HFFc6 (cell line): ENCODE data around the gene DEK. TPM values are rescaled to one million over a fixed set of nuclear protein-coding genes. Genes with fewer than 3 reads are reported as not detected.
"Not testable (repeated sequence)": the region's sequence is repeated elsewhere in the genome, so short reads cannot be mapped to it uniquely, and the experiment has no call there.

Experiments used
- DNase-seq: peaks from one replicate; pipeline ENCODE4 v3.0.0-alpha.2; 2018
- H3K27ac Mint-ChIP-seq: 2 replicates; pipeline ENCODE4 v1.8.0; 2020; ENCODE audit warnings: mild to moderate bottlenecking, mixed read lengths
- H3K27me3 Mint-ChIP-seq: 2 replicates; pipeline ENCODE4 v1.8.0; 2021; ENCODE audit warnings: mild to moderate bottlenecking, moderate library complexity, mixed read lengths; ENCODE audit not compliant: insufficient read depth
- H3K36me3 Mint-ChIP-seq: 2 replicates; pipeline ENCODE4 v1.8.0; 2021; ENCODE audit warnings: low read depth, mixed read lengths
- H3K4me1 Mint-ChIP-seq: 2 replicates; pipeline ENCODE4 v1.8.0; 2020; ENCODE audit warnings: low read depth, mixed read lengths
- H3K4me3 Mint-ChIP-seq: 2 replicates; pipeline ENCODE4 v1.8.0; 2020; ENCODE audit warnings: mild to moderate bottlenecking, moderate library complexity, mixed read lengths
- H3K9me3 Mint-ChIP-seq: 2 replicates; pipeline ENCODE4 v1.8.0; 2020; ENCODE audit warnings: mild to moderate bottlenecking, mixed read lengths
- total RNA-seq, 6 experiments: library from RNA; stranded (reverse); fragmentation: NEBNext Ultra II Directional; extraction: Animal tissue kit (Norgen Biotek cat#: 25700); gene quantifications; 2 replicates in 1 of 6; 3 replicates in 5 of 6; pipeline ENCODE4 v1.2.3, GENCODE V29; 2021
- TF ChIP-seq, protein P1 (sequence below): fragments of 200-600 bp; sonication (generic); IDR thresholded peaks from 2 replicates; pipeline ENCODE4 v1.5.0; 2021; ENCODE audit warnings: antibody characterized with exemption, mild to moderate bottlenecking

Gene DEK
- total RNA-seq, 6 experiments from 2014 or later, result 76.7 to 144 (median 132) TPM

DNA sequence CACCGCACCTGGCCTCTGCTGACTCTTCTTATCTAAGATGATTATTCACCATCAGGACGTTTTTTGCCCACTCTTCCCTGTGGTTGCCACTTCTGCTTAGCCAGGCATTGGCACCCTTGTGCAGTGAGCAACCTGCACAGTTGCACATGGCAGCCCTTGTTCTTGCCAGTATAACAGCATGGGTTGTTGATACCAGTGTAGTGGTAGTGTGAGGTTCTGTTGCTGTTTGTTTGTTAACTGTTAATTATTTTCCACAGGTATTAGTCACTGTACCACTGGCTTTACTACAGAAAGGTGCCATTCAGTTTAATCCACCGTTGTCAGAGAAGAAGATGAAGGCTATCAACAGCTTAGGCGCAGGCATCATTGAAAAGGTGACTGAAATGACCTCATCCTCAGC, 52.1 kb downstream of the DEK start:
- peaks cover 20% of the 10 kb centered on the region for H3K4me1 Mint-ChIP-seq
- no peak overlapping the region for H3K27ac Mint-ChIP-seq
- no peaks in the 10 kb centered on the region for H3K9me3 Mint-ChIP-seq
- H3K36me3 Mint-ChIP-seq, result peaks cover 21% of the 10 kb centered on the region
- DNase-seq, result no peak
- TF ChIP-seq, protein P1, sequence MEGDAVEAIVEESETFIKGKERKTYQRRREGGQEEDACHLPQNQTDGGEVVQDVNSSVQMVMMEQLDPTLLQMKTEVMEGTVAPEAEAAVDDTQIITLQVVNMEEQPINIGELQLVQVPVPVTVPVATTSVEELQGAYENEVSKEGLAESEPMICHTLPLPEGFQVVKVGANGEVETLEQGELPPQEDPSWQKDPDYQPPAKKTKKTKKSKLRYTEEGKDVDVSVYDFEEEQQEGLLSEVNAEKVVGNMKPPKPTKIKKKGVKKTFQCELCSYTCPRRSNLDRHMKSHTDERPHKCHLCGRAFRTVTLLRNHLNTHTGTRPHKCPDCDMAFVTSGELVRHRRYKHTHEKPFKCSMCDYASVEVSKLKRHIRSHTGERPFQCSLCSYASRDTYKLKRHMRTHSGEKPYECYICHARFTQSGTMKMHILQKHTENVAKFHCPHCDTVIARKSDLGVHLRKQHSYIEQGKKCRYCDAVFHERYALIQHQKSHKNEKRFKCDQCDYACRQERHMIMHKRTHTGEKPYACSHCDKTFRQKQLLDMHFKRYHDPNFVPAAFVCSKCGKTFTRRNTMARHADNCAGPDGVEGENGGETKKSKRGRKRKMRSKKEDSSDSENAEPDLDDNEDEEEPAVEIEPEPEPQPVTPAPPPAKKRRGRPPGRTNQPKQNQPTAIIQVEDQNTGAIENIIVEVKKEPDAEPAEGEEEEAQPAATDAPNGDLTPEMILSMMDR, result no peak
- no peak overlapping the region for H3K4me3 Mint-ChIP-seq
- peaks cover 2% of the 10 kb centered on the region; the same call in 1 of the 2 replicates for H3K27me3 Mint-ChIP-seq

DNA sequence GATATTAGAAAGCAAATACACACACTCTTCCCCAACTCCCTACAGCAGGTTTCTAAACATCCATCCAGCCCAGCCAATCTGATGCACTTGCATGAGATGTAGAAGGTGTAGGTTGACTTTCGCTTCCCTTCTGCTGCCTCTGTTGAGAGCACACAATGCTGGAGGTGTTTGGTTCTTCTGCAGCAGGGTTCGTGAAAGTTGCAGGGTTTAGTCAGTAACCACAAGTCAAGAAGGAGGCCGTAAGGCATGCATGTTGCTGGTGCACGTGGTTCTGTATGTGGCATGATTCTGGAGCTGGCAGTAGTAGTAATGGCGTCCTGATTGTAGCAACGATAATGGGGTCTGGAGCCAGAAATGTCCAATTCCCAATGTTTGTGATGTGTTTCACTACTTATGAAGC, 53.0 kb downstream of the DEK start:
- no peak overlapping the region for H3K27ac Mint-ChIP-seq
- no peak overlapping the region for H3K4me3 Mint-ChIP-seq
- DNase-seq, result no peak
- H3K27me3 Mint-ChIP-seq, result no peaks in the 10 kb centered on the region
- no peaks in the 10 kb centered on the region for H3K9me3 Mint-ChIP-seq
- TF ChIP-seq, protein P1, result no peak
- peaks cover 11% of the 10 kb centered on the region for H3K4me1 Mint-ChIP-seq
- peaks cover 12% of the 10 kb centered on the region for H3K36me3 Mint-ChIP-seq

DNA sequence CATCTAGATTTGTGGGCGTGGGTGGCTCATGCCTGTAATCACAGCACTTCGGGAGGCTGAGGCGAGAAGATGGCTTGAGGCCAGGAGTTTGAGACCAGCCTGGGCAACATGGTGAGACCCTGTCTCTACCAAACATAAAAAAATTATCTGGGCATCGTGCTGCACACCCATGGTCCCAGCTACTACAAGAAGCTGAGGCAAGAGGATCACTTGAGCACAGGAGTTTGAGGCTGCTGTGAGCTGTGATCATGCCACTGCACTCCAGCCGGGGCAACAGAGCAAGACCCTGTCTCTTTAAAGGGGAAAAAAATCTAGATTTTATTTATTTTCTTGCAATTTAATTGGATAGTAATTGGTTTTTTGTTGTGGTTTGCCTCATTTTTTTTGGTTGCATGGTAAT, 53.6 kb downstream of the DEK start:
- TF ChIP-seq, protein P1, result no peak
- H3K4me3 Mint-ChIP-seq, result no peak overlapping the region
- H3K27me3 Mint-ChIP-seq, result no peaks in the 10 kb centered on the region
- H3K4me1 Mint-ChIP-seq, result peaks cover 5% of the 10 kb centered on the region
- DNase-seq, result no peak
- H3K36me3 Mint-ChIP-seq, result peaks cover 9% of the 10 kb centered on the region; the same call in 1 of the 2 replicates
- H3K9me3 Mint-ChIP-seq, result no peaks in the 10 kb centered on the region
- no peak overlapping the region for H3K27ac Mint-ChIP-seq

DNA sequence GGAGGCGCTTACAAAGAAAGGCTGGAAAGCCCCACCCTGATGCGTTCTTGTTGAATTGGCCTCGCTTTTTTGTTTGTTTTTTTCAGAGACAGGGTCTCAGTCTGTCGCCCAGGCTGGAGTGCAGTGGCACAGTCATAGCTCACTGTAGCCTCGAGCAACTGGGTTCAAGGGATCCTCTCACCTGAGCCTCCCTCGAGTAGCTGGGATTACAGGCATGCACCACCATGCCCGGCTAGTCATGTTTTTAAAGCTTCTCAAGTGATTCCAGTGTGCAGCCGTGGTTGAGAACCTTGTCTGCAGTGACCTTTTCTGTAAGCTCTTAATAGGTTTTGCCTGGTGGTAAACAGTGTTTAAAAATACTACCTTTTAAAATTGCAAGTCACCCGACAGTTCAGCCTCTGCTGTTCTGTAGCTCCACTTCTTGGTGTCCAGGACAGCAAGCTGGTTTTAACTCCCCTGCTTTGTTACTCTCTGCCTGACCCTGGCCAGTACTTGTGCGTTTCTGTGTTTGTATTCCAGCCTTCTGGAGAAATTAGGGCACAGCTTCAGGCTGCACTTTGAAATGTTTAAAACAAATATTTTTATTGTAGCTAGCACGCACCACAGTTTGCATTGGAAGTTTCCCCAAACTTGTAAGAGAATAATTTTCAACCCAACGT, 54.7 kb downstream of the DEK start:
- no peak overlapping the region for H3K27ac Mint-ChIP-seq
- no peak for DNase-seq
- no peaks in the 10 kb centered on the region for H3K4me1 Mint-ChIP-seq
- peaks cover 9% of the 10 kb centered on the region; the same call in 1 of the 2 replicates for H3K36me3 Mint-ChIP-seq
- TF ChIP-seq, protein P1, result no peak
- H3K9me3 Mint-ChIP-seq, result no peaks in the 10 kb centered on the region
- H3K27me3 Mint-ChIP-seq, result no peaks in the 10 kb centered on the region
- H3K4me3 Mint-ChIP-seq, result no peak overlapping the region

DNA sequence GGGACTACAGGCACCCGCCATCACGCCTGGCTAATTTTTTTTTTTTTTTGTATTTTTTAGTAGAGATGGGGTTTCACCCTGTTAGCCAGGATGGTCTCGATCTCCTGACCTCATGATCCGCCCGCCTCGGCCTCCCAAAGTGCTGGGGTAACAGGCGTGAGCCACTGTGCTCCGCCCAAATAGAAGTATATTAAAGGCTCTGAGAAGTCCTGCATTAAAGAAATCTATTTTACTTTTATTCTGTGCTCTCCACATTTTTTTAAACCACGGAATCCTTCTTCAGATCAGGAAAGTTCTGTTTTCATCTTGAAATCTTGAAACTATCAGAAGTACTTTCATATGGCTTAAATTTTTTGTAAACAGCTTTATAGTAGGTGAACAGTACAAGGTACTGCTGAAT, 55.6 kb downstream of the DEK start:
- not testable (repeated sequence) for H3K4me3 Mint-ChIP-seq, H3K27me3 Mint-ChIP-seq, H3K27ac Mint-ChIP-seq, DNase-seq, H3K36me3 Mint-ChIP-seq, H3K4me1 Mint-ChIP-seq, H3K9me3 Mint-ChIP-seq

DNA sequence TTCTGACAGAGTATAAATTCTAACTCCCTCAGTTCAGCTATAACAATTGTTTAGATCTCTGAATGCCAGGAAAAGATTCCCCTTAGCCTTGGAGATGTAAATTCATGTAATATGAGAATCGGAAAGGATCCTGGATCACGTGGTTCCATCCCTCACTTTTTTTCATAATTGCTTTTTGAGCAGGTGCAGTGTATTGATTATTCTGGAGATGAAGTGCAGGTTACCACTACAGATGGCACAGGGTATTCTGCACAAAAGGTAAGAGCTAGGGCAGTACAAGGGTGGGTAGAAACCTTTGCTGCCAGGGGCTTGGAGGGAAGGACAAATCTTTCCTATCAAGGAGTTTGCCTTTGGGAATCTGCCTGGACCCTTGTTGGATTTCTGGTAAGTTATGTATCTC, 56.4 kb downstream of the DEK start:
- DNase-seq, result no peak
- Mint-ChIP-seq H3K36me3 (no peaks in the 10 kb centered on the region), H3K4me3 (no peak overlapping the region), H3K27ac (no peak overlapping the region), H3K27me3 (no peaks in the 10 kb centered on the region), H3K9me3 (no peaks in the 10 kb centered on the region), H3K4me1 (no peaks in the 10 kb centered on the region)
- TF ChIP-seq, protein P1, result no peak
